Tibial artery (tissue), 4 donors: ENCODE results near the gene RPH3AL.

ENCODE experiments used
- DNase-seq, 2 donors: peaks; one replicate each; pipeline ENCODE4 v3.0.0-alpha.2; 2019
- H3K27ac ChIP-seq, 2 donors: fragments of 200-600 bp; sonication (generic) in 1 of 2; 1 replicate in 1 of 2; 2 replicates in 1 of 2; pipeline ENCODE4 v1.5.1; 2018 to 2019; ENCODE audit warnings: mild to moderate bottlenecking in 1 of 2
- H3K27me3 ChIP-seq, 2 donors: fragments of 200-600 bp; sonication (generic) in 1 of 2; one replicate each; pipeline versions ENCODE4 v1.5.1 to v1.6.0; 2016 to 2019
- H3K36me3 ChIP-seq, 3 donors: fragments of 200-600 bp; sonication (generic) in 2 of 3; one replicate each; pipeline ENCODE4 v1.5.1; 2016 to 2019; ENCODE audit warnings: mild to moderate bottlenecking in 2 of 3
- H3K4me1 ChIP-seq, 4 donors: fragments of 200-600 bp; sonication (generic) in 2 of 4; 1 replicate in 3 of 4; 2 replicates in 1 of 4; pipeline ENCODE4 v1.5.1; 2016 to 2019
- H3K4me3 ChIP-seq, 2 donors: fragments of 200-600 bp; sonication (generic) in 1 of 2; 1 replicate in 1 of 2; 2 replicates in 1 of 2; pipeline ENCODE4 v1.5.1; 2018 to 2019; ENCODE audit warnings: mild to moderate bottlenecking in 2 of 2
- H3K9me3 ChIP-seq, 3 donors: fragments of 200-600 bp; sonication (generic) in 1 of 3; one replicate each; pipeline ENCODE4 v1.5.1; 2016 to 2019
- CTCF ChIP-seq, 2 experiments: fragments of 200-600 bp in 1 of 2; fragments of 450-650 bp in 1 of 2; IDR thresholded peaks; one replicate each; pipeline ENCODE4 v1.5.1; 2017 to 2019; ENCODE audit warnings: antibody characterized with exemption in 2 of 2, mild to moderate bottlenecking in 1 of 2, moderate library complexity in 1 of 2
- intact Hi-C: fragments of 100-400 bp; cut with DNase I; formaldehyde crosslinking; loops from one replicate; pipeline ENCODE4 v1.15.0; 2023; ENCODE audit warnings: low total_unique reads

RPH3AL gene

GRCh38 chr17:348012-348411, 4.6 kb downstream of the RPH3AL start:
- Histone ChIP-seq H3K4me1 (peaks cover 0 to 5% (median 0%) of the 10 kb centered on the region in 4 donors), H3K27ac (no peak overlapping the region), H3K27me3 (peaks cover 0 to 8% of the 10 kb centered on the region in 2 donors), H3K9me3 (no peaks in the 10 kb centered on the region), H3K36me3 (no peaks in the 10 kb centered on the region), H3K4me3 (no peak overlapping the region)
- intact Hi-C loops: no loop called here
- no peak for DNase-seq
- TF ChIP-seq CTCF (IDR thresholded peaks at IDR 0.05): no peak

GRCh38 chr17:347309-347899, 5.2 kb downstream of the RPH3AL start:
- H3K27ac ChIP-seq: no peak overlapping the region
- H3K36me3 ChIP-seq: no peaks in the 10 kb centered on the region

GRCh38 chr17:345992-346785, 6.4 kb downstream of the RPH3AL start:
- H3K27ac ChIP-seq: no peak overlapping the region
- no peaks in the 10 kb centered on the region for H3K36me3 ChIP-seq
- no peak for TF ChIP-seq CTCF (IDR thresholded peaks at IDR 0.05)
- DNase-seq: no peak
- no peak overlapping the region for H3K4me3 ChIP-seq
- no peaks in the 10 kb centered on the region for H3K27me3 ChIP-seq
- intact Hi-C loops: no loop called here
- H3K4me1 ChIP-seq: peaks cover 0 to 5% (median 0%) of the 10 kb centered on the region in 4 donors
- H3K9me3 ChIP-seq: no peaks in the 10 kb centered on the region

More at GRCh38 chr17:347309-347899, 5.2 kb downstream of the RPH3AL start:
- Histone ChIP-seq H3K9me3 (no peaks in the 10 kb centered on the region), H3K4me3 (no peak overlapping the region), H3K27me3 (peaks cover 0 to 4% of the 10 kb centered on the region in 2 donors), H3K4me1 (peaks cover 0 to 5% (median 0%) of the 10 kb centered on the region in 4 donors)
- intact Hi-C loops: no loop called here
- no peak for DNase-seq
- no peak for TF ChIP-seq CTCF (IDR thresholded peaks at IDR 0.05)

- Histone ChIP-seq H3K4me3 (no peak overlapping the region), H3K9me3 (no peaks in the 10 kb centered on the region), H3K4me1 (peaks cover 0 to 5% (median 0%) of the 10 kb centered on the region in 4 donors), H3K27me3 (no peaks in the 10 kb centered on the region), H3K36me3 (no peaks in the 10 kb centered on the region), H3K27ac (no peak overlapping the region)
- no peak for DNase-seq
- TF ChIP-seq CTCF (IDR thresholded peaks at IDR 0.05): no peak
- intact Hi-C loops: no loop called here
Observed at GRCh38 chr17:345261-345660, 7.3 kb downstream of the RPH3AL start.

GRCh38 chr17:343875-344752, 8.5 kb downstream of the RPH3AL start:
- no peak overlapping the region for H3K27ac ChIP-seq
- intact Hi-C loops: no loop called here
- DNase-seq: no peak
- H3K9me3 ChIP-seq: no peaks in the 10 kb centered on the region
- H3K4me3 ChIP-seq: no peak overlapping the region
- TF ChIP-seq CTCF (IDR thresholded peaks at IDR 0.05): no peak
- H3K4me1 ChIP-seq: no peaks in the 10 kb centered on the region
- no peaks in the 10 kb centered on the region for H3K36me3 ChIP-seq
- H3K27me3 ChIP-seq: peaks cover 0 to 7% of the 10 kb centered on the region in 2 donors
